AML-193 (cell line): ENCODE data around the gene HECTD1.

ENCODE experiments used
- DNase-seq, 2 experiments: peaks; one replicate each; lab custom pipeline; 2025; lab: John Stamatoyannopoulos, UW

Gene HECTD1

GRCh38 chr14:31051023-31051422 is 156.6 kb downstream of the HECTD1 start:
- no peak for DNase-seq
